ENCODE measurements around the gene RFTN1.

GRCh38 chr3:16290007-16290826, 223.3 kb downstream of the RFTN1 start:
- TF ChIP-seq CTCF (IDR thresholded peaks at IDR 0.05) (peak; percentile 75 to 87 (median 84)), POLR2A (IDR thresholded peaks at IDR 0.05) (no peak)
